ENCODE measurements around the gene CCDC6. TPM values are rescaled to one million over a fixed set of nuclear protein-coding genes. Genes with fewer than 3 reads are reported as not detected.

CCDC6 gene
- total and polyA plus RNA-seq, 2 of the 8 experiments (the other 6 are each of a cell fraction or from before 2014, with no cell fraction given) = 42.2 to 74.4 TPM

DNA sequence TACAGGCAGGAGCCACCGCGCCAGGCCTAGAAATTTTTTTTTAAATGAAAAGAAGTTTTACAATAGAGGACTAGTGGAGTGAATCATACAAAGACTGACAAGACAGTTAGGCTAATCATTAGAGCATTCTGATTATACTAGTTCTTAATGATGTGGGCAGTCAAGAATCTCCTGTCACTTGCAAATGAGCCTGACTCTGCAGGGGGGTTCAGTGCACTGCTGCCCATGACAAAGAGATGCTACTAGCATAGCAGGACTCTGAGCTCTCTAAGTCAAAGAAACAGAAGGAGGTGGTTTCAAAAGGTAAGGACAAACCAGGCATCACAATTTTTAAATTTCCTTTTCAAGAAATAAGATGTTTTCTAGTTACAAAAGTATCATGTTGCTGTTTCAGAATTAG, 59.0 kb downstream of the CCDC6 start (continued):
- peak; percentile 53; the same call in 1 of the 2 replicates for TF ChIP-seq POLR2AphosphoS5 (IDR thresholded peaks at IDR 0.05; ENCODE audit: low read depth, low read length)
- TF ChIP-seq JUN (IDR thresholded peaks at IDR 0.05; ENCODE audit: low read depth, low read length) = peak; percentile 78
- TF ChIP-seq SUZ12 (IDR thresholded peaks at IDR 0.05; ENCODE audit: low read length) = no peak
- no peak for TF ChIP-seq EGR1 (IDR thresholded peaks at IDR 0.05; ENCODE audit: borderline replicate concordance, low read depth, low read length)
- no peak for TF ChIP-seq BRCA1 (IDR thresholded peaks at IDR 0.05; ENCODE audit: low read depth, low read length)
- no peak for TF ChIP-seq CEBPB (IDR thresholded peaks at IDR 0.05; ENCODE audit: low read depth, low read length)
- peak; percentile 19 to 55 for TF ChIP-seq BCL11A (IDR thresholded peaks at IDR 0.05; ENCODE audit: low read depth in 2 of 2, low read length in 2 of 2)
- TF ChIP-seq NANOG (IDR thresholded peaks at IDR 0.05; ENCODE audit: insufficient read depth, low read depth, low read length, poor library complexity, severe bottlenecking) = peak; percentile 83
- peak; percentile 46; the same call in 1 of the 2 replicates for TF ChIP-seq TEAD4 (IDR thresholded peaks at IDR 0.05; ENCODE audit: low read depth, low read length)
- TF ChIP-seq TAF7 (optimal IDR thresholded peaks at IDR 0.05; ENCODE audit: borderline replicate concordance, low read depth, low read length) = no peak
- TF ChIP-seq, protein P1, sequence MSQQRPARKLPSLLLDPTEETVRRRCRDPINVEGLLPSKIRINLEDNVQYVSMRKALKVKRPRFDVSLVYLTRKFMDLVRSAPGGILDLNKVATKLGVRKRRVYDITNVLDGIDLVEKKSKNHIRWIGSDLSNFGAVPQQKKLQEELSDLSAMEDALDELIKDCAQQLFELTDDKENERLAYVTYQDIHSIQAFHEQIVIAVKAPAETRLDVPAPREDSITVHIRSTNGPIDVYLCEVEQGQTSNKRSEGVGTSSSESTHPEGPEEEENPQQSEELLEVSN (IDR thresholded peaks at IDR 0.05) = no peak
- peak; percentile 78; the same call in 1 of the 2 replicates for TF ChIP-seq TCF12 (IDR thresholded peaks at IDR 0.05; ENCODE audit: low read depth, low read length)
- TF ChIP-seq SP1 (IDR thresholded peaks at IDR 0.05; ENCODE audit: low read depth, low read length) = peak; percentile 79
- TF ChIP-seq SIRT6 (IDR thresholded peaks at IDR 0.05; ENCODE audit: low read length) = no peak
- TF ChIP-seq POU5F1 (IDR thresholded peaks at IDR 0.05; ENCODE audit: low read depth, low read length) = peak; percentile 92

Measured in H1 (cell line).